ENCODE measurements around the gene APPL2. TPM values are rescaled to one million over a fixed set of nuclear protein-coding genes. Genes with fewer than 3 reads are reported as not detected.

Gene APPL2
- total RNA-seq, 1 experiment from 2014 or later, result 42.2 TPM

DNA sequence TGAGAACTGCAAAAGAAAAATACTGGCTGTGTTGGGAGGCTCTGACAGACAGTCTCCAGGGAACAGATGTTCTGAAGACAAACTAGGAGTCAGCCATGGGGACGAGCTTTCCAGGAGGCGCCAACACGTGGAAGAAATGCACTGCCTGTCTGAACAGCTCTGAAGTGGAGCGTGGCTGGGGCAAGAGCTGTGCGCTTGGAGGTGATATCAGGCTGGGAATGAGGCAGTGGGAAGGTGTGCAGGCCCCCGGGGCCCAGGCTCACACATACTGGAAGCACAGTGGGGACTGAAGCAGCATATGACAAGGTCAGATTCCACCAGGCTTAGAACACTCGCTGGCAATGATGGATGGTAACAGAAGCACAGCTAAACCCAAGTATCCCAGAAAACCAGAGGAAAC, 17.5 kb downstream of the APPL2 start:
- peaks cover 18% of the 10 kb centered on the region for H3K36me3 ChIP-seq (ENCODE audit: low read depth, low read length)
- CTCF ChIA-PET, result no interaction called here
- no peak overlapping the region for H3K27ac ChIP-seq (ENCODE audit: low read length)
- no peaks in the 10 kb centered on the region for H4K20me1 ChIP-seq (ENCODE audit: low read length)
- no peaks in the 10 kb centered on the region for H3K27me3 ChIP-seq (ENCODE audit: low read length)
- POLR2A ChIA-PET (ENCODE audit: unreplicated experiment), result interaction anchor here (0.5 to 0.6 kb wide), 2 partner anchors 15 to 891 kb away, joined by 3 to 4 read pairs; no protein-coding TSS in a partner anchor
- H3K9me2 ChIP-seq (replicated peaks; ENCODE audit: low read length), result no peaks in the 10 kb centered on the region
- no peak overlapping the region for H3K9ac ChIP-seq (ENCODE audit: low read length)
- DNase-seq (no peak), ATAC-seq (no peak)
- H3K9me3 ChIP-seq (ENCODE audit: low read length), result no peaks in the 10 kb centered on the region
- H3K4me2 ChIP-seq (ENCODE audit: low read length), result no peak overlapping the region
- BruUV-seq (replicated peaks), result no TSS peak
- H3F3A ChIP-seq (ENCODE audit: low read length, unreplicated experiment), result peaks cover 10% of the 10 kb centered on the region
- H2AFZ ChIP-seq (ENCODE audit: low read length), result no peak overlapping the region
- peaks cover 61% of the 10 kb centered on the region for H3K4me1 ChIP-seq (ENCODE audit: insufficient read depth, low read length)
- intact Hi-C loops (cut with micrococcal nuclease), result loop anchor here (10.0 kb wide), 1 partner anchor 1066 kb away; no protein-coding TSS in a partner anchor
- no peak overlapping the region for H3K4me3 ChIP-seq (ENCODE audit: low read length)
- TF ChIP-seq, protein P1, sequence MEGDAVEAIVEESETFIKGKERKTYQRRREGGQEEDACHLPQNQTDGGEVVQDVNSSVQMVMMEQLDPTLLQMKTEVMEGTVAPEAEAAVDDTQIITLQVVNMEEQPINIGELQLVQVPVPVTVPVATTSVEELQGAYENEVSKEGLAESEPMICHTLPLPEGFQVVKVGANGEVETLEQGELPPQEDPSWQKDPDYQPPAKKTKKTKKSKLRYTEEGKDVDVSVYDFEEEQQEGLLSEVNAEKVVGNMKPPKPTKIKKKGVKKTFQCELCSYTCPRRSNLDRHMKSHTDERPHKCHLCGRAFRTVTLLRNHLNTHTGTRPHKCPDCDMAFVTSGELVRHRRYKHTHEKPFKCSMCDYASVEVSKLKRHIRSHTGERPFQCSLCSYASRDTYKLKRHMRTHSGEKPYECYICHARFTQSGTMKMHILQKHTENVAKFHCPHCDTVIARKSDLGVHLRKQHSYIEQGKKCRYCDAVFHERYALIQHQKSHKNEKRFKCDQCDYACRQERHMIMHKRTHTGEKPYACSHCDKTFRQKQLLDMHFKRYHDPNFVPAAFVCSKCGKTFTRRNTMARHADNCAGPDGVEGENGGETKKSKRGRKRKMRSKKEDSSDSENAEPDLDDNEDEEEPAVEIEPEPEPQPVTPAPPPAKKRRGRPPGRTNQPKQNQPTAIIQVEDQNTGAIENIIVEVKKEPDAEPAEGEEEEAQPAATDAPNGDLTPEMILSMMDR (conservative IDR thresholded peaks at IDR 0.05; ENCODE audit: low read depth, low read length), result no peak
- TF ChIP-seq EZH2phosphoT487 (IDR thresholded peaks at IDR 0.05; ENCODE audit: borderline replicate concordance, low read length) (no peak), EZH2 (IDR thresholded peaks at IDR 0.05; ENCODE audit: low read length, unreplicated experiment) (no peak)
- peaks cover 26% of the 10 kb centered on the region for H3K79me2 ChIP-seq (ENCODE audit: low read length)

- Histone ChIP-seq H3K4me1 (ENCODE audit: insufficient read depth, low read length) (peaks cover 55% of the 10 kb centered on the region), H3F3A (ENCODE audit: low read length, unreplicated experiment) (peaks cover 10% of the 10 kb centered on the region), H3K27me3 (ENCODE audit: low read length) (no peaks in the 10 kb centered on the region), H3K9me3 (ENCODE audit: low read length) (no peaks in the 10 kb centered on the region), H4K20me1 (ENCODE audit: low read length) (no peaks in the 10 kb centered on the region), H3K9me2 (replicated peaks; ENCODE audit: low read length) (no peaks in the 10 kb centered on the region), H3K79me2 (ENCODE audit: low read length) (peaks cover 17% of the 10 kb centered on the region), H3K4me2 (ENCODE audit: low read length) (peak overlapping the region; percentile 94), H2AFZ (ENCODE audit: low read length) (no peak overlapping the region), H3K36me3 (ENCODE audit: low read depth, low read length) (peaks cover 18% of the 10 kb centered on the region), H3K27ac (ENCODE audit: low read length) (peak overlapping the region; percentile 98), H3K4me3 (ENCODE audit: low read length) (peak overlapping the region; percentile 66), H3K9ac (ENCODE audit: low read length) (peak overlapping the region; percentile 92)
- peak; percentile 83 for ATAC-seq
- peak; percentile 100 for DNase-seq
- POLR2A ChIA-PET (ENCODE audit: unreplicated experiment), result interaction anchor here (0.5 to 0.9 kb wide), 5 partner anchors 13 to 161 kb away, joined by 5 to 8 read pairs (median 6); partner anchors contain the start of gene APPL2
- TF ChIP-seq EZH2 (IDR thresholded peaks at IDR 0.05; ENCODE audit: low read length, unreplicated experiment), result no peak
- TF ChIP-seq, protein P1 (conservative IDR thresholded peaks at IDR 0.05; ENCODE audit: low read depth, low read length), result no peak
- no peak for TF ChIP-seq EZH2phosphoT487 (IDR thresholded peaks at IDR 0.05; ENCODE audit: borderline replicate concordance, low read length)
- CTCF ChIA-PET, result interaction anchor here (0.6 kb wide), 1 partner anchor 112 kb away, joined by 5 read pairs; no protein-coding TSS in a partner anchor
- intact Hi-C loops (cut with micrococcal nuclease), result loop anchor here (1.0 to 10.0 kb wide), 5 partner anchors 19 to 1070 kb away; no protein-coding TSS in a partner anchor
- TSS peak; percentile 82 for BruUV-seq (replicated peaks)
Observed at GRCh38 chr12:105214670-105215375, 21.2 kb downstream of the APPL2 start.
